HepG2 (cell line): Measurements from ENCODE around the gene TPO. TPM values are rescaled to one million over a fixed set of nuclear protein-coding genes. Genes with fewer than 3 reads are reported as not detected.

Source experiments
- BCL3 ChIP-seq: sonication (generic); formaldehyde crosslinking; IDR thresholded peaks from 2 replicates; pipeline ENCODE4 v1.5.1; 2020; ENCODE audit warnings: mild to moderate bottlenecking, missing genetic modification reagents, moderate library complexity
- CCDC6 ChIP-seq: sonication (generic); formaldehyde crosslinking; IDR thresholded peaks from 2 replicates; pipeline ENCODE4 v1.8.1; 2022; ENCODE audit warnings: mild to moderate bottlenecking, missing genetic modification reagents, moderate library complexity
- IKZF4 ChIP-seq: sonication (generic); formaldehyde crosslinking; IDR thresholded peaks from 2 replicates; pipeline ENCODE4 v1.5.1; 2020; ENCODE audit warnings: borderline replicate concordance, mild to moderate bottlenecking, low read depth, missing genetic modification reagents; ENCODE audit errors: not compliant biosample characterization
- MYPOP ChIP-seq: sonication (generic); formaldehyde crosslinking; IDR thresholded peaks from 2 replicates; pipeline ENCODE4 v1.8.1; 2023; ENCODE audit warnings: mild to moderate bottlenecking, moderate library complexity, missing genetic modification reagents
- SMARCE1 ChIP-seq: fragments of 450-650 bp; IDR thresholded peaks from 2 replicates; pipeline ENCODE4 v1.6.1; 2017; ENCODE audit warnings: borderline replicate concordance
- TOPORS ChIP-seq: sonication (generic); formaldehyde crosslinking; IDR thresholded peaks from 2 replicates; pipeline ENCODE4 v1.8.0; 2023; ENCODE audit warnings: mild to moderate bottlenecking, missing genetic modification reagents
- ZFP41 ChIP-seq: sonication (generic); formaldehyde crosslinking; IDR thresholded peaks from 2 replicates; pipeline ENCODE4 v1.4.0; 2020; ENCODE audit warnings: mild to moderate bottlenecking, missing genetic modification reagents, borderline replicate concordance
- ZNF12 ChIP-seq: sonication (generic); formaldehyde crosslinking; IDR thresholded peaks from 2 replicates; pipeline ENCODE4 v1.5.0; 2020; ENCODE audit warnings: missing genetic modification reagents
- ZNF138 ChIP-seq: sonication (generic); formaldehyde crosslinking; IDR thresholded peaks from 2 replicates; pipeline ENCODE4 v1.5.0; 2020; ENCODE audit warnings: mild to moderate bottlenecking, low read depth, missing genetic modification reagents
- ZNF274 ChIP-seq: sonication (generic); formaldehyde crosslinking; IDR thresholded peaks from 2 replicates; pipeline ENCODE4 v1.5.1; 2020; ENCODE audit warnings: mild to moderate bottlenecking, missing genetic modification reagents
- ZNF331 ChIP-seq: sonication (generic); formaldehyde crosslinking; IDR thresholded peaks from 2 replicates; pipeline ENCODE4 v1.4.0; 2020; ENCODE audit warnings: missing genetic modification reagents
- ZNF407 ChIP-seq: sonication (generic); formaldehyde crosslinking; IDR thresholded peaks from one replicate; pipeline ENCODE4 v1.5.1; 2020; ENCODE audit warnings: mild to moderate bottlenecking, missing genetic modification reagents; ENCODE audit errors: not compliant biosample characterization
- ZNF513 ChIP-seq: sonication (generic); formaldehyde crosslinking; conservative IDR thresholded peaks from 2 replicates; pipeline ENCODE4 v1.5.0; 2020; ENCODE audit warnings: missing genetic modification reagents
- ZNF572 ChIP-seq: sonication (generic); formaldehyde crosslinking; IDR thresholded peaks from 2 replicates; pipeline ENCODE4 v1.5.1; 2020; ENCODE audit warnings: mild to moderate bottlenecking, missing genetic modification reagents
- ZNF598 ChIP-seq: sonication (generic); formaldehyde crosslinking; IDR thresholded peaks from 2 replicates; pipeline ENCODE4 v1.5.1; 2020; ENCODE audit warnings: mild to moderate bottlenecking, missing genetic modification reagents, borderline replicate concordance
- ZNF616 ChIP-seq: sonication (generic); formaldehyde crosslinking; IDR thresholded peaks from 2 replicates; pipeline ENCODE4 v1.5.0; 2020; ENCODE audit warnings: low read depth, mild to moderate bottlenecking, missing genetic modification reagents
- ZNF720 ChIP-seq: sonication (generic); formaldehyde crosslinking; IDR thresholded peaks from 2 replicates; pipeline ENCODE4 v1.4.0; 2020; ENCODE audit warnings: missing genetic modification reagents
- polyA plus RNA-seq, 8 experiments: library from polyadenylated mRNA; depleted of rRNA in 3 of 8; stranded (reverse) in 7 of 8; unstranded in 1 of 8; fragments of >200 nt; fragmentation: Illumina TruSeq in 4 of 8; extraction: Trizol in 4 of 8; gene quantifications; 2 replicates each; pipeline versions ENCODE4 v1.2.1 to v1.2.3, GENCODE V29; 2011 to 2016; ENCODE audit warnings: low read depth in 4 of 8, missing spikeins in 1 of 8, mixed read lengths in 1 of 8; ENCODE audit not compliant: insufficient read depth in 1 of 8
- total RNA-seq, 5 experiments: library from RNA; depleted of rRNA; stranded (reverse); fragments of >200 nt; fragmentation: Illumina TruSeq; extraction: Trizol; gene quantifications; 2 replicates each; pipeline ENCODE4 v1.2.3, GENCODE V29; 2016; ENCODE audit warnings: low read depth in 1 of 5

Gene TPO
- total and polyA plus RNA-seq, 2 of the 13 experiments (the other 11 are each of a cell fraction or from before 2014, with no cell fraction given), result not detected

- no peak for TF ChIP-seq ZNF616 (CRISPR knock-in tag)
- TF ChIP-seq CCDC6 (CRISPR knock-in tag), result no peak
- 0 out of 2 replicates have a peak, but pooled peaks have one; percentile 27 for TF ChIP-seq ZNF331 (CRISPR knock-in tag)
- no peak for TF ChIP-seq MYPOP (CRISPR knock-in tag)
- no peak for TF ChIP-seq ZNF572 (CRISPR knock-in tag)
- peak; percentile 25 for TF ChIP-seq ZNF407 (CRISPR knock-in tag)
- TF ChIP-seq BCL3, result no peak
- no peak for TF ChIP-seq TOPORS (CRISPR knock-in tag)
- no peak for TF ChIP-seq ZNF720 (CRISPR knock-in tag)
- TF ChIP-seq SMARCE1, result no peak
- peak; percentile 66; the same call in 1 of the 2 replicates for TF ChIP-seq ZNF274
- no peak for TF ChIP-seq ZNF513 (CRISPR knock-in tag)
- TF ChIP-seq IKZF4 (CRISPR knock-in tag), result peak; percentile 45
- TF ChIP-seq ZNF12 (CRISPR knock-in tag), result no peak
- peak; percentile 84; the same call in 1 of the 2 replicates for TF ChIP-seq ZNF598 (CRISPR knock-in tag)
- no peak for TF ChIP-seq ZNF138 (CRISPR knock-in tag)
- TF ChIP-seq ZFP41 (CRISPR knock-in tag), result no peak
Observed at GRCh38 chr2:1550658-1551316, 137.5 kb downstream of the TPO start (continued).
